Choroid plexus epithelial cell (primary cell): Measurements from ENCODE around the gene CDC45.

Experiments
- DNase-seq: peaks from one replicate; pipeline ENCODE4 v3.0.0-alpha.2; 2010; ENCODE audit warnings: low read depth
- H3K4me3 ChIP-seq: 2 replicates; pipeline ENCODE4 v1.5.1; 2011; ENCODE audit warnings: low read depth, mild to moderate bottlenecking, control low read depth, low read length, moderate library complexity
- CTCF ChIP-seq: conservative IDR thresholded peaks from 2 replicates; pipeline ENCODE4 v1.5.1; 2011; ENCODE audit warnings: low read depth, mild to moderate bottlenecking, control low read depth, inconsistent platforms, low read length, moderate library complexity

The CDC45 gene

GRCh38 chr22:19510919-19511341, 31.2 kb downstream of the CDC45 start:
- H3K4me3 ChIP-seq = no peak overlapping the region
- no peak for TF ChIP-seq CTCF
- no peak for DNase-seq

- no peak overlapping the region for H3K4me3 ChIP-seq
Measured at GRCh38 chr22:19513823-19514222, 34.1 kb downstream of the CDC45 start.

GRCh38 chr22:19514831-19515565, 35.3 kb downstream of the CDC45 start:
- H3K4me3 ChIP-seq = no peak overlapping the region
- peak; percentile 54 for DNase-seq
- TF ChIP-seq CTCF = no peak

More at GRCh38 chr22:19513823-19514222, 34.1 kb downstream of the CDC45 start:
- no peak for DNase-seq
- TF ChIP-seq CTCF = no peak

- no peak overlapping the region for H3K4me3 ChIP-seq
- TF ChIP-seq CTCF = no peak
- DNase-seq = no peak
Measured at GRCh38 chr22:19515654-19516377, 36.1 kb downstream of the CDC45 start.

- DNase-seq = no peak
- TF ChIP-seq CTCF = no peak
- H3K4me3 ChIP-seq = no peak overlapping the region
Measured at GRCh38 chr22:19516378-19517170, 36.9 kb downstream of the CDC45 start.

- no peak for TF ChIP-seq CTCF
- no peak for DNase-seq
- no peak overlapping the region for H3K4me3 ChIP-seq
Measured at GRCh38 chr22:19517171-19517500, 37.4 kb downstream of the CDC45 start.
